Stimulated activated CD8-positive, alpha-beta memory T cell treated with anti-CD3 and anti-CD28 coated beads, Interleukin-2, amount 100 ng/mL, for 1 hour (primary cell): ENCODE results near the gene FAM200A.
A peak's percentile ranks its signal among the peaks of the same experiment; 100 is the strongest.
"Not testable (repeated sequence)": the region's sequence is repeated elsewhere in the genome, so short reads cannot be mapped to it uniquely, and the experiment has no call there.

Source experiments
- DNase-seq, 2 donors: peaks; one replicate each; pipeline ENCODE4 v3.0.0-alpha.2; 2020; ENCODE audit warnings: low read depth in 2 of 2

FAM200A gene

GRCh38 chr7:99559175-99559915, 7.4 kb upstream of the FAM200A start:
- no peak for DNase-seq

GRCh38 chr7:99558306-99559174, 6.6 kb upstream of the FAM200A start, which contains the start of gene ZNF655:
Gene ZNF655 (plus strand): TSS chr7:99558642. CDS start chr7:99560560, 1,918 bp downstream.
- DNase-seq: peak; percentile 83 to 89

- no peak for DNase-seq
Observed at GRCh38 chr7:99557940-99558305, 6.0 kb upstream of the FAM200A start.

GRCh38 chr7:99557196-99557607, 5.3 kb upstream of the FAM200A start:
- no peak for DNase-seq

- DNase-seq: no peak
Observed at GRCh38 chr7:99554939-99555338, 3.0 kb upstream of the FAM200A start.

GRCh38 chr7:99553039-99553438, 1.1 kb upstream of the FAM200A start:
- no peak for DNase-seq

- no peak for DNase-seq
Observed at GRCh38 chr7:99551334-99551733, 580 bp downstream of the FAM200A start.

GRCh38 chr7:99549545-99549944, 2.4 kb downstream of the FAM200A start:
- not testable (repeated sequence) for DNase-seq

- DNase-seq: not testable (repeated sequence)
Observed at GRCh38 chr7:99545308-99545707, 6.6 kb downstream of the FAM200A start.

GRCh38 chr7:99543916-99544315, 8.0 kb downstream of the FAM200A start:
- DNase-seq: no peak

- no peak for DNase-seq
Observed at GRCh38 chr7:99543081-99543671, 8.7 kb downstream of the FAM200A start.

- DNase-seq: no peak
Observed at GRCh38 chr7:99541212-99541611, 10.7 kb downstream of the FAM200A start.

GRCh38 chr7:99540542-99540941, 11.4 kb downstream of the FAM200A start:
- no peak for DNase-seq

- DNase-seq: no peak
Observed at GRCh38 chr7:99539213-99539811, 12.6 kb downstream of the FAM200A start.

GRCh38 chr7:99535667-99536066, 16.2 kb downstream of the FAM200A start:
- no peak for DNase-seq

- no peak for DNase-seq
Observed at GRCh38 chr7:99531354-99531765, 20.6 kb downstream of the FAM200A start.

- DNase-seq: no peak
Observed at GRCh38 chr7:99525713-99526440, 26.0 kb downstream of the FAM200A start.

GRCh38 chr7:99521399-99521798, 30.5 kb downstream of the FAM200A start:
- DNase-seq: no peak

- DNase-seq: no peak
Observed at GRCh38 chr7:99514050-99514449, 37.9 kb downstream of the FAM200A start.

GRCh38 chr7:99505324-99505662, 46.6 kb downstream of the FAM200A start:
- no peak for DNase-seq

- peak; percentile 91 to 94 for DNase-seq
Observed at GRCh38 chr7:99504603-99505323, 47.2 kb downstream of the FAM200A start, which contains the start of gene ZKSCAN5. Gene ZKSCAN5 (plus strand): TSS chr7:99504662. CDS start chr7:99506045, 1,383 bp downstream.
